Psoas muscle (tissue), 8 donors: ENCODE data around the gene GNGT2. TPM values are rescaled to one million over a fixed set of nuclear protein-coding genes. Genes with fewer than 3 reads are reported as not detected.
"Not testable (repeated sequence)": the region's sequence is repeated elsewhere in the genome, so short reads cannot be mapped to it uniquely, and the experiment has no call there.

Experiments
- ATAC-seq, 4 donors: fragments of 200-7000 bp; cut with Tn5 transposase; one replicate each; pipeline ENCODE4 v1.9.1; 2020; ENCODE audit warnings: moderate library complexity in 3 of 4, mild to moderate bottlenecking in 2 of 4
- DNase-seq, 2 donors: peaks; one replicate each; pipeline ENCODE4 v3.0.0-alpha.2; 2020
- H3K27ac ChIP-seq: fragments of 200-600 bp; one replicate; pipeline ENCODE4 v1.8.0; 2022
- H3K27me3 ChIP-seq, 3 donors: fragments of 200-600 bp in 1 of 3; one replicate each; pipeline versions ENCODE4 v1.6.1 to v1.8.0; 2013 to 2022; ENCODE audit warnings: low read length in 2 of 3, mild to moderate bottlenecking in 2 of 3, moderate library complexity in 1 of 3; ENCODE audit not compliant: insufficient read depth in 3 of 3
- H3K36me3 ChIP-seq, 2 donors: fragments of 200-600 bp in 1 of 2; one replicate each; pipeline versions ENCODE4 v1.6.1 to v1.8.0; 2013 to 2022; ENCODE audit warnings: low read depth in 1 of 2, mild to moderate bottlenecking in 1 of 2, moderate library complexity in 1 of 2; ENCODE audit not compliant: insufficient read depth in 1 of 2
- H3K4me1 ChIP-seq: fragments of 200-600 bp; one replicate; pipeline ENCODE4 v1.8.0; 2022
- H3K4me3 ChIP-seq: fragments of 200-600 bp; one replicate; pipeline ENCODE4 v1.8.0; 2022; ENCODE audit warnings: mild to moderate bottlenecking
- H3K9me3 ChIP-seq: fragments of 200-600 bp; one replicate; pipeline ENCODE4 v1.8.0; 2022
- CTCF ChIP-seq: fragments of 200-600 bp; IDR thresholded peaks from one replicate; pipeline ENCODE4 v1.8.0; 2022; ENCODE audit warnings: antibody characterized with exemption
- WGBS, 3 donors: extraction: QIAGEN DNeasy Blood & Tissue Kit; methylation state at CpG; one replicate each; pipeline versions ENCODE4 v1.1.6 to v1.1.7; 2013; 5-methylcytosine and 5-hydroxymethylcytosine counted together
- intact Hi-C, 2 donors: fragments of 100-400 bp; cut with DNase I; formaldehyde crosslinking; loops; one replicate each; pipeline versions ENCODE4 v1.11.0 to v1.14.2; 2022
- polyA plus RNA-seq, 3 donors: library from polyadenylated mRNA; stranded (reverse); fragments of 200-250 nt; gene quantifications; one replicate each; pipeline ENCODE4 v1.2.3, GENCODE V29; 2013
- total RNA-seq, 4 donors: library from RNA; stranded (reverse); fragmentation: NEBNext Ultra II Directional in 2 of 4; extraction: Animal tissue kit (Norgen Biotek cat#: 25700) in 2 of 4; gene quantifications; one replicate each; pipeline versions ENCODE4 v1.2.1 to v1.2.4, GENCODE V29; 2021 to 2023
- donor health status: healthy with polysubstance abuse.
- donor health status: DM: no; HTN: no; CAD: no; lungs with moderate emphysema.
- donor health status: Bipolar disorder and iron deficiency.
- donor health status: healthy.
- donor health status: DM: yes; HTN: yes; CAD: no.
- donor health status: DM: no; HTN: no; CAD: no.
- donor health status: DM: no; HTN: no; CAD: no.
- donor health status: DM: yes; HTN: yes; CAD: no.

Gene GNGT2
- total and polyA plus RNA-seq, 7 donors: 0.32 to 2.0 (median 0.57) TPM

GRCh38 chr17:49187301-49187700, 23.1 kb downstream of the GNGT2 start:
- Histone ChIP-seq H3K27me3 (no peaks in the 10 kb centered on the region), H3K27ac (no peak overlapping the region), H3K4me1 (no peaks in the 10 kb centered on the region), H3K9me3 (no peaks in the 10 kb centered on the region), H3K4me3 (no peak overlapping the region), H3K36me3 (no peaks in the 10 kb centered on the region)
- ATAC-seq (no peak), DNase-seq (no peak)
- intact Hi-C loops: no loop called here
- WGBS, 3 donors: 94 to 97% (median 96%) methylated on average over 3 of the region's 3 CpGs
- TF ChIP-seq CTCF: no peak

GRCh38 chr17:49185381-49185780, 25.0 kb downstream of the GNGT2 start:
- intact Hi-C loops, DNase-seq, H3K9me3 ChIP-seq, H3K36me3 ChIP-seq, ATAC-seq, H3K4me1 ChIP-seq, H3K27ac ChIP-seq, H3K27me3 ChIP-seq, H3K4me3 ChIP-seq: not testable (repeated sequence)
- 93 to 100% (median 98%) methylated on average over 1 of the region's 1 CpG for WGBS, 3 donors

GRCh38 chr17:49184522-49184921, 25.9 kb downstream of the GNGT2 start:
- not testable (repeated sequence) for ATAC-seq, DNase-seq, H3K4me3 ChIP-seq, H3K27me3 ChIP-seq, H3K36me3 ChIP-seq, H3K27ac ChIP-seq, H3K9me3 ChIP-seq, H3K4me1 ChIP-seq
- intact Hi-C loops: loop anchor here in 1 of 2 donors (5.0 kb wide), 1 partner anchor 108 kb away; no protein-coding TSS in a partner anchor

GRCh38 chr17:49183801-49184200, 26.6 kb downstream of the GNGT2 start:
- Histone ChIP-seq H3K27ac (no peak overlapping the region), H3K4me1 (no peaks in the 10 kb centered on the region), H3K27me3 (no peaks in the 10 kb centered on the region), H3K9me3 (no peaks in the 10 kb centered on the region), H3K36me3 (no peaks in the 10 kb centered on the region), H3K4me3 (no peak overlapping the region)
- TF ChIP-seq CTCF: no peak
- no peak for ATAC-seq
- WGBS, 3 donors: 69 to 90% (median 88%) methylated on average over 6 to 7 of the region's 7 CpGs
- intact Hi-C loops: loop anchor here in 1 of 2 donors (5.0 kb wide), 1 partner anchor 108 kb away; no protein-coding TSS in a partner anchor
- no peak for DNase-seq

GRCh38 chr17:49183341-49183740, 27.0 kb downstream of the GNGT2 start:
- intact Hi-C loops: loop anchor here in 1 of 2 donors (5.0 kb wide), 1 partner anchor 109 kb away; no protein-coding TSS in a partner anchor
- H3K4me3 ChIP-seq: no peak overlapping the region
- H3K4me1 ChIP-seq: no peaks in the 10 kb centered on the region
- no peaks in the 10 kb centered on the region for H3K9me3 ChIP-seq
- DNase-seq (no peak), ATAC-seq (no peak)
- peaks cover 0 to under 1% (median 0%) of the 10 kb centered on the region in 3 donors for H3K27me3 ChIP-seq
- 76 to 81% (median 79%) methylated on average over 5 of the region's 5 CpGs for WGBS, 3 donors
- no peak overlapping the region for H3K27ac ChIP-seq
- TF ChIP-seq CTCF: no peak
- H3K36me3 ChIP-seq: no peaks in the 10 kb centered on the region
